Dedifferentiated amniotic fluid mesenchymal stem cell (primary cell): ENCODE measurements around the gene FCN3.
"Not testable (repeated sequence)": the region's sequence is repeated elsewhere in the genome, so short reads cannot be mapped to it uniquely, and the experiment has no call there.

Source experiments
- DNase-seq: peaks from one replicate; pipeline ENCODE4 v3.0.0-alpha.2; 2016; ENCODE audit errors: extremely low spot score

FCN3 gene

DNA sequence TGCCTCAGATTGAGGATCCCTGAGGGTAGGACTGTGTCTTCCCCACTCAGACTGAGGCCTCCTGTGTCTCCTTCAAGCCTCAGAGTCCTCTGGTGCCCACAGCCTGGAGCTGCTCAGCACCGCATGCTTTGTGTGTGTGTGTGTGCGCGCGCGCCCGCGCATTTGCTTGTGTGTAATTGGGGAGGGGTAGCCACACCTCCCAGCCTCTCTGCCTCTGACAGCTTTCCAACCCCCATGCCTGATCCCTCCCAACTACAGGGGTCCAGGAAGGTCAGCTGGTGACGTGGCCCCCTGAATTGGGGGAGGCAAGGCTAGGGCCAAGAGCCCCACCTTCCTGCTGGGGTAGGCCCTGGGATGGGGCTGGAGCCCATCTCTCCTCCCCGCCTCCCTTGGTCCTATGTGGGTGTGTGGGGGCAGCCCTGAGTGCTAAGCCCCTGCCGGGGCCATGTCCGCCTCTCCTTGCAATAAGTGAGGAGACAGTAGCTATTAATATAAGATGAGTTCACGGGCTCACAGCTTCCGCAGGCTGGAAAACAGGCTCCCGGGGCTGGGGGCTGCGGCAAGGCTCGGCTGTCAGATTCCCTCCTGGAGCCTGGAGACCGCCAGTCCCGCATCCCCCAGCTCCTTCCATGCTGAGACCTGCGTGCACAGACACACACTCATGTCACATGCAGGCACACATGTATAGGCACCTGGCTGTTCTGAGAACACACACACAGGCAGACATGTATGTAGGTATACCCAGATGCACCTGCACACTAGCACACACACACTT is 24.8 kb upstream of the FCN3 start:
- no peak for DNase-seq

- no peak for DNase-seq
Measured at GRCh38 chr1:27398405-27399149, 24.0 kb upstream of the FCN3 start.

DNA sequence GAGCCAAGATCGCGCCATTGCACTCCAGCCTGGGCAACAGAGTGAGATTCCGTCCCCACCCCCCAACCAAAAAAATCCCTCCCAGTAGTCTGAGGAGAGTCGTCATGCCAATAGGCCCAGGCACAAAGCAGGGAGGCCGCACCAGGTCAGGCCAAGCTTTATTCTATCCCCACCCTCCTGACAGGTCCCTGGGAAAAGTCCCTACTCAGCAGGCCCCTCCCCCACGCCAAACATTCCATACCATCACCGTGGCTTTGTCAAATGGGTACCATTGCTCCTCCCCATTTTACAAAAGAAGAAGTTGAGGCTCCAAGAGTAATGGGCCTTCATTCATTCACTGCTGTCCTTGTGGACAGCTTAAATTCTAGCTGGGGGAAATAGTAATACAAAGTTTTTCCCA is 23.1 kb upstream of the FCN3 start:
- DNase-seq = no peak

GRCh38 chr1:27397110-27397509 is 22.5 kb upstream of the FCN3 start:
- no peak for DNase-seq

- DNase-seq = peak; percentile 70
Measured at GRCh38 chr1:27395441-27396195, 21.0 kb upstream of the FCN3 start.

DNA sequence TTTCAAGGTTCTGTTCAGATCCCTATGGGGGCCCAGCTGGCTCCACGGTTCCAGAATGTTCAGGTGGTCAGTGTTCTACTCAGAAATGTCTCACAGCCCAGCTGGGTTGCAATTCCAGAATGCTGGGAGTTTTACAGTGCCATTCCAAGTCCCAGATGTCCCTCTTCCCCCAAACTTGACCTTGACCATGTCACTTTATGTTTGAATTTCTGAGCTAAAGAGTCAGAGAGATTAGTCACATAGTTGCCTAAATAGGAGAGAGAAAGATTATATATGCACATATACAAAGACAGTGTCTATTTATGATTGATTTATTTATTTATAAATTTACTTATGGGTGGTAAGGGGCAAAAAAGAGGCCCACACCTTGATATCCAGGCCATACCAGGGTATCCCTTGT is 20.3 kb upstream of the FCN3 start:
- no peak for DNase-seq

DNA sequence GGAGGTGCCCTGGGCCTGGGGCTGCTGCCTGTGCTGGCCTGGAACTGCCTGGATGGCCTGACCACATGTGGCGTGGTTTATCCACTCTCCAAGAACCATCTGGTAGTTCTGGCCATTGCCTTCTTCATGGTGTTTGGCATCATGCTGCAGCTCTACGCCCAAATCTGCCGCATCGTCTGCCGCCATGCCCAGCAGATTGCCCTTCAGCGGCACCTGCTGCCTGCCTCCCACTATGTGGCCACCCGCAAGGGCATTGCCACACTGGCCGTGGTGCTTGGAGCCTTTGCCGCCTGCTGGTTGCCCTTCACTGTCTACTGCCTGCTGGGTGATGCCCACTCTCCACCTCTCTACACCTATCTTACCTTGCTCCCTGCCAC is 19.6 kb upstream of the FCN3 start:
- DNase-seq = no peak

DNA sequence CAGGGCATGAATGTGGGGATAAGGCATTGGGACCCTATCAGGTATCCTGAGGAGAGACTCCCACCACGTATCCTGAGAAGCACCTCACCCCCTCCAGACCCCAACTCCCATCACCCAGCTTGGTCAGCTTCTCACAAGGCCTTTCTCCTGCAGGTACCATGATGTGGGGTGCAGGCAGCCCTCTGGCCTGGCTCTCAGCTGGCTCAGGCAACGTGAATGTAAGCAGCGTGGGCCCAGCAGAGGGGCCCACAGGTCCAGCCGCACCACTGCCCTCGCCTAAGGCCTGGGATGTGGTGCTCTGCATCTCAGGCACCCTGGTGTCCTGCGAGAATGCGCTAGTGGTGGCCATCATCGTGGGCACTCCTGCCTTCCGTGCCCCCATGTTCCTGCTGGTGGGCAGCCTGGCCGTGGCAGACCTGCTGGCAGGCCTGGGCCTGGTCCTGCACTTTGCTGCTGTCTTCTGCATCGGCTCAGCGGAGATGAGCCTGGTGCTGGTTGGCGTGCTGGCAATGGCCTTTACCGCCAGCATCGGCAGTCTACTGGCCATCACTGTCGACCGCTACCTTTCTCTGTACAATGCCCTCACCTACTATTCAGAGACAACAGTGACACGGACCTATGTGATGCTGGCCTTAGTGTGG is 19.1 kb upstream of the FCN3 start:
- DNase-seq = no peak

GRCh38 chr1:27392778-27393635 is 18.4 kb upstream of the FCN3 start:
- DNase-seq = no peak

DNA sequence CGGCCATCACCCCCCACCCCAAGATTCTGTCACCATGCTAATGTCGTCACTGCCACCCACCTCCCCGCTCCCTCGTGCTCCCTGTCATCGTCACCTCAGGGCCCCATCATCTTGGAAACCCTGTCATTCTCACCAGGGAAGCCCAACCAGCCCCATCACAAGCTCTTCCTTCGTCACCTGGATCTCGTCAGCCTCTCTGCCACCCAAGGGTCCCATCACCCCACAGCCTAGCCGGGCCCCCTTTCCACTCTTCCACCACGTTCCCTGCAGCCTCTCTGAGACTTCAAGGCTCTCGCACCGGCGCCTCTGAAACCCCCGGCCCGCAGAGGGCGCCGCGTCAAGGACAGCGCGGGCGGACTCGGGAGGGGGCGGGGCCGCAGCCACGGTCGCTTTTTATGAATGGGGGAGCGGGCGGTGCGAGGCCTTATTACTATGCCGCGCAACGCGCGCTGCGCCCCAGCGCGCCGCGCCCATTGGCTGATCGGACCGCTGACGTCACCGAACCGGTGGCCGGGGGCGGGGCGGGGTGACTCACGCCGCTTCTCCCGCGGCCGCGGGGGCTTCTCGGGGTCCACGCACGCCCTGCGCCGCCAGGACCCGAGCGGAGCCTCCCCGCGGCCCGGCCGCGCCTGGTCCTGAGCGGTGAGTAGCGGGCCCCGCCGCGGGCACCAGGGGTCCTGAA is 17.6 kb upstream of the FCN3 start, which contains the start of gene GPR3:
Gene GPR3, plus strand, starts transcription at position 527 of the 682 bp plus-strand sequence. CDS start 1,177 bp downstream, outside the sequence.
- peak; percentile 64 for DNase-seq

DNA sequence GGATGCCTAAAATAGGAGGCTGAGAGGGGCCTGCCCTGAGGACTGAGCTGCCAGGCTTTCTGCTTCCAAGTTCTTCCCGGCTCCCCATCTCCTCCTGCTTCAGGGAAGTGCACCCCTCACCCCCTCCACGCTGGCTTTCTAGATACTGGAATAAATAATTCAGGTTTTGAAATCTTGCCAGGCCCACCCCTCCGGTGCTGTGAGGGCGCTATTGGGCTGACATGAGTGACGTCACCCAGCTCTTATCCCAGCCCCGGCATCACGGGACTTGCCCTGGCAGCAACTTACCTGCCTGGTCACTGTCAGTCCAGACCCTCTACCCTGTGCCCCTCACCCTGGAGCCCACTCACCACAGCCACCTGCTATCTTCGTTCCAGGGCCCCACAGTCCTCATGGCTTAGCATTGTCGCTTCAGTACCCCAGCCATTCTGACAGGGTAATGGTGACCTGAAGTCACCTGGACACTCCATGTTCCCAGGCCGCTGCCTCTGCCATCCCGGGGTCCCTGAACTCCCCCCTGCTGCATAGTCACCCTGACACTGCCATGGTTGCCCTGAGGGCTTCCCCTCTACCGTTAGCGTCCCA is 17.0 kb upstream of the FCN3 start:
- no peak for DNase-seq

- DNase-seq = no peak
Measured at GRCh38 chr1:27388337-27389005, 13.8 kb upstream of the FCN3 start.

DNA sequence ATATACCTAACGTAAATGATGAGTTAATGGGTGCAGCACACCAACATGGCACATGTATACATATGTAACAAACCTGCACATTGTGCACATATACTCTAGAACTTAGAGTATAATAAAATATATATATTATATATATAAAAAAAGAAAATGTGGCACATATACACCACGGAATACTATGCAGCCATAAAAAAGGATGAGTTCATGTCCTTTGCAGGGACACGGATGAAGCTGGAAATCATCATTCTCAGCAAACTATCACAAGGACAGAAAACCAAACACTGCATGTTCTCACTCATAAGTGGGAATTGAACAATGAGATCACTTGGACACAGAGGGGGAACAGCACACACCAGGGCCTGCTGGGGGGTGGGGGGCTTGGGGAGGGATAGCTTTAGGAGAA is 10.2 kb upstream of the FCN3 start:
- not testable (repeated sequence) for DNase-seq

GRCh38 chr1:27383661-27384060 is 9.0 kb upstream of the FCN3 start:
- no peak for DNase-seq

- DNase-seq = no peak
Measured at GRCh38 chr1:27383039-27383605, 8.5 kb upstream of the FCN3 start, which contains the start of gene CD164L2. Gene CD164L2, minus strand, starts transcription at chr1:27383333. Its CDS starts 94 bp downstream, at chr1:27383239.

- no peak for DNase-seq
Measured at GRCh38 chr1:27381969-27382762, 7.5 kb upstream of the FCN3 start.

- DNase-seq = no peak
Measured at GRCh38 chr1:27380766-27381733, 6.4 kb upstream of the FCN3 start.
